Nephron (organoid): ENCODE data around the gene SLC6A17.

Source experiments
- H3K27ac Mint-ChIP-seq, 3 experiments: 2 replicates each; pipeline ENCODE4 v1.8.0; 2020; ENCODE audit warnings: mixed read lengths in 3 of 3, mild to moderate bottlenecking in 2 of 3, moderate library complexity in 1 of 3
- H3K27me3 Mint-ChIP-seq: 2 replicates; pipeline ENCODE4 v1.8.0; 2021; ENCODE audit warnings: low read depth, mild to moderate bottlenecking, moderate library complexity, mixed read lengths
- H3K36me3 Mint-ChIP-seq: 2 replicates; pipeline ENCODE4 v1.8.0; 2020; ENCODE audit warnings: low read depth, mixed read lengths
- H3K4me1 Mint-ChIP-seq: 2 replicates; pipeline ENCODE4 v1.8.0; 2020; ENCODE audit warnings: mixed read lengths
- H3K4me3 Mint-ChIP-seq, 3 experiments: 2 replicates each; pipeline ENCODE4 v1.8.0; 2020; ENCODE audit warnings: mild to moderate bottlenecking in 3 of 3, mixed read lengths in 3 of 3, moderate library complexity in 2 of 3
- H3K9me3 Mint-ChIP-seq: 2 replicates; pipeline ENCODE4 v1.8.0; 2020; ENCODE audit warnings: mixed read lengths
- CTCF ChIP-seq, 3 experiments: fragments of 200-600 bp; sonication (generic); IDR thresholded peaks; one replicate each; pipeline ENCODE4 v1.5.0; 2021; ENCODE audit warnings: antibody characterized with exemption in 3 of 3; ENCODE audit not compliant: unreplicated experiment in 3 of 3

The SLC6A17 gene

DNA sequence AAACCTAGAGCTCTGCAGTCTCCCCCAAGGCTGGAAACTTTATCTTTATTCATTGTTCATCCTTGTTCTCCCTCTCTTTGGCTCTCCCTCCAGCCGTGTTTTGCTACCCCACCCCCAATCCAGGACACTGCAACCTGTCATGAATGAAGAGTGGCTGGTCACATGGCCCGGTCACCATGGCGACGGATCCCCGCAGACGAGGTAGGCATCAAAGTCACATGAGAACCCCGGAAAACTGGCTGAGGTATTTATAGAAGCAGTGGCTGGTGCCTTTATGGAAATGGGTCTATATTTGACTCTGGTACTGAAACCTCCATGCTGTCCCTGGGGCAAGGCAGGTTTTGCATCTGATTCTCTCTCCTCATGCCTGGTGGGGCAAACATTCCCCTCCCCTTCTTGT lies 13.4 kb upstream of the SLC6A17 start:
- peaks cover 78% of the 10 kb centered on the region for H3K27me3 Mint-ChIP-seq
- no peak overlapping the region for H3K4me3 Mint-ChIP-seq
- no peak for TF ChIP-seq CTCF (IDR thresholded peaks at IDR 0.05; ENCODE audit: unreplicated experiment in 3 of 3)
- H3K27ac Mint-ChIP-seq = no peak overlapping the region
- no peaks in the 10 kb centered on the region for H3K36me3 Mint-ChIP-seq
- H3K9me3 Mint-ChIP-seq = peaks cover 3% of the 10 kb centered on the region
- H3K4me1 Mint-ChIP-seq = peaks cover 23% of the 10 kb centered on the region

DNA sequence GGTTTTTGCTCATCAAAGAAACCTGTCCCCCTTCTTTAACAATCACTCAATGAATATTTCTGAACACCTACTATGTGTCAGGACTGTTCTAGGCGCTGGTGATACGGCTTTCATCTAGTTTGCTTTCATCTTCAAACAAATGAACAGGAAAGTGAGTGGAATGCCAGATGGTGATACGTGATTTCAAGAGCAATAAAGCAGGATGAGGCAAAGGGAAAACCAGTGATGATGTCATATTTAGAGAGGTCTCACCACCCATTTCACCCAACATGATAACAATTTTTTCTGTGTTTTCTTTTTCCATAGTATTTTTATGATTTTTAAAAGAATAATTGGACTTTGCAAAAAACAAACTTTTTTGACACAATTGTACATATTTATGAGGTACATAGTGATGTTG lies 11.3 kb upstream of the SLC6A17 start:
- Mint-ChIP-seq H3K27me3 (peaks cover 59% of the 10 kb centered on the region), H3K4me3 (no peak overlapping the region), H3K27ac (no peak overlapping the region), H3K9me3 (peaks cover 3% of the 10 kb centered on the region), H3K36me3 (no peaks in the 10 kb centered on the region), H3K4me1 (peaks cover 8% of the 10 kb centered on the region)
- no peak for TF ChIP-seq CTCF (IDR thresholded peaks at IDR 0.05; ENCODE audit: unreplicated experiment in 3 of 3)

GRCh38 chr1:110144366-110144765 lies 5.9 kb upstream of the SLC6A17 start:
- no peak overlapping the region for H3K4me3 Mint-ChIP-seq
- no peaks in the 10 kb centered on the region for H3K4me1 Mint-ChIP-seq
- no peak overlapping the region for H3K27ac Mint-ChIP-seq
- peaks cover 3% of the 10 kb centered on the region for H3K9me3 Mint-ChIP-seq
- no peaks in the 10 kb centered on the region for H3K36me3 Mint-ChIP-seq
- peaks cover 10% of the 10 kb centered on the region for H3K27me3 Mint-ChIP-seq
- no peak for TF ChIP-seq CTCF (IDR thresholded peaks at IDR 0.05; ENCODE audit: unreplicated experiment in 3 of 3)

DNA sequence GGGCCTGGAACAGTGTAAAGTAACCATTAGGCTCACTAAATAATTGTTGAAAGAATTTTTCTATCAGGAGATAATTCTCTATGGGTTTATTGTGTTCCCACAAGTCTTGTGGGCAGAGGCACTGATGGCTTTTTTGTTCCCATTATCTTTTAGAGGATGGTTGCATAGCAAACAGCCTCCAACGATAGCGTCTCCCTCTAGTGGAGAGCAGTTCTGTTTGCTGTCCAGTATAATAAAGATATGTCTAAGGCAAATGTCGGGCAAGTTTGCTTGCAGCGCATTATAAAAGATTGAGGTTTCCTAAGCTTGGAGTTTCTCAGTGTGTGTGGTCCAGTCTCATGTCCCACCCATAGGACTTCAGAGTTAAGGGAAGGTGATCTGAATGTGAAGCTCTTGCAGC lies 1.3 kb upstream of the SLC6A17 start:
- Mint-ChIP-seq H3K27ac (no peak overlapping the region), H3K4me3 (no peak overlapping the region), H3K4me1 (no peaks in the 10 kb centered on the region), H3K9me3 (peaks cover 2% of the 10 kb centered on the region), H3K36me3 (no peaks in the 10 kb centered on the region), H3K27me3 (peaks cover 30% of the 10 kb centered on the region)
- no peak for TF ChIP-seq CTCF (IDR thresholded peaks at IDR 0.05; ENCODE audit: unreplicated experiment in 3 of 3)

DNA sequence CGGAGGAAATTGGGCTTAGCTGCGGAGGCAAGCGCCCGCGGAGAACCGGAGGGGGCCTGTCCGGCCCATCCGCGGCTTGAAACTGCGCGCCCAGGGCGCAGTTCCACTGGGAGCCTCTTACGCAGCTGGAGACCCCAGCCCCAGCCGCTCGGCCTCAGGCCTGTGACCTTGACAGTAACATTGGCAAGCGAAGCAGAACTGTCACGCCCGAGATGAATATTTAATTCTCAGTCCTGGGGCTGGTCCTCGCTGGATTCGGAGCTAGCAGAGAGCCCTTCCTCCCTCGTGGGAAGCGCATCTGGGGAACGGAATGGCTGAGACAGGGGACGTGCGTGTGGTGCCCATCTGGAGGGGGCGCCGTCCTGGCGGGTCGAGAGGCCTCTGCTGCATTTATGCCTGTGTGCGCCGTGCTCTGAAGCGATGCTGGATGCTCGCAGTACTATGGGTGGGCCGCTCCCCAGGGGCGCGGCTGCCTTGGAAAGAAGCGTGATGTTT lies 928 bp downstream of the SLC6A17 start:
- Mint-ChIP-seq H3K36me3 (no peaks in the 10 kb centered on the region), H3K4me1 (no peaks in the 10 kb centered on the region), H3K4me3 (peak overlapping the region in 1 of 3 experiments; percentile 60), H3K27me3 (peaks cover 51% of the 10 kb centered on the region), H3K9me3 (peaks cover 2% of the 10 kb centered on the region), H3K27ac (no peak overlapping the region)
- no peak for TF ChIP-seq CTCF (IDR thresholded peaks at IDR 0.05; ENCODE audit: unreplicated experiment in 3 of 3)

- H3K27ac Mint-ChIP-seq = no peak overlapping the region
- H3K36me3 Mint-ChIP-seq = no peaks in the 10 kb centered on the region
- no peaks in the 10 kb centered on the region for H3K4me1 Mint-ChIP-seq
- H3K27me3 Mint-ChIP-seq = peaks cover 56% of the 10 kb centered on the region
- peaks cover 2% of the 10 kb centered on the region for H3K9me3 Mint-ChIP-seq
- TF ChIP-seq CTCF (IDR thresholded peaks at IDR 0.05; ENCODE audit: unreplicated experiment in 3 of 3) = no peak
- H3K4me3 Mint-ChIP-seq = no peak overlapping the region
Measured at GRCh38 chr1:110152133-110152785, 2.0 kb downstream of the SLC6A17 start.
